ENCODE measurements around the gene LRRC27.

DNA sequence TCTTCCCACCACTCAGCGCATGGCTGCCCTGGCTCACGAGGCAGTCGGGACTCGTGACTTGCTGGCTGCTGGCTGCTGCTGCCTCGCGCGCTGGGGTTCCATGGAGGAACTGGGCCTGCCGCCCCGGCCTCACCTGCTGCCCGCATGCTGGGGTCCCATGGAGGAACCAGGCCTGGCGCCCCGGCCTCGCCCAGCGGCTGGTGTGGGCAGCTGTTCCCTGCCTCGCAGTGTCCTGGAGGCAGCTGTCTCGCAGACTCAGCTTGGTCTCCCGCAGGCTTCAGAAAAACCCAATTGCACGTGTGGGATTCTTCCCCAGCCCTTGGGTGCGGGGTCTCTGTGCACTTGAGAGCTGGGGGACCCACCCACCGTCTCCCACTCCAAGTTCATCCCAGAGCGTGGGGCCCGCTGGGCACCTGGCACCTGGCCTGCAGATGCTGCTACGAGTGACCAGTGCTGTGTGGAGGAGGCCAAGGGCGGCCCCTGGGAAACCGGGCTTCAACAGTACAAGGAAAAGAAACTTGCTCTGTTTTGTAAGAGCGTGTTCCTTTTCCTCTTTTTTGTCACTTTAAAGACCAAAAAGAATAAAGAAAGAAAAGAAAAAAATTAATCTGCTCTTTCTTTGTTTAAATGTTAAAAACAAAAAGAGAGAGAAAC is 85.4 kb downstream of the LRRC27 start:
- TF ChIP-seq, protein P1, sequence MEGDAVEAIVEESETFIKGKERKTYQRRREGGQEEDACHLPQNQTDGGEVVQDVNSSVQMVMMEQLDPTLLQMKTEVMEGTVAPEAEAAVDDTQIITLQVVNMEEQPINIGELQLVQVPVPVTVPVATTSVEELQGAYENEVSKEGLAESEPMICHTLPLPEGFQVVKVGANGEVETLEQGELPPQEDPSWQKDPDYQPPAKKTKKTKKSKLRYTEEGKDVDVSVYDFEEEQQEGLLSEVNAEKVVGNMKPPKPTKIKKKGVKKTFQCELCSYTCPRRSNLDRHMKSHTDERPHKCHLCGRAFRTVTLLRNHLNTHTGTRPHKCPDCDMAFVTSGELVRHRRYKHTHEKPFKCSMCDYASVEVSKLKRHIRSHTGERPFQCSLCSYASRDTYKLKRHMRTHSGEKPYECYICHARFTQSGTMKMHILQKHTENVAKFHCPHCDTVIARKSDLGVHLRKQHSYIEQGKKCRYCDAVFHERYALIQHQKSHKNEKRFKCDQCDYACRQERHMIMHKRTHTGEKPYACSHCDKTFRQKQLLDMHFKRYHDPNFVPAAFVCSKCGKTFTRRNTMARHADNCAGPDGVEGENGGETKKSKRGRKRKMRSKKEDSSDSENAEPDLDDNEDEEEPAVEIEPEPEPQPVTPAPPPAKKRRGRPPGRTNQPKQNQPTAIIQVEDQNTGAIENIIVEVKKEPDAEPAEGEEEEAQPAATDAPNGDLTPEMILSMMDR (IDR thresholded peaks at IDR 0.05) = no peak
- TF ChIP-seq POLR2A (IDR thresholded peaks at IDR 0.05) = no peak

Measured in prostate gland (tissue), 2 donors.